Gastroesophageal sphincter (tissue), 3 donors: Measurements from ENCODE around the gene DAG1.

Source experiments
- POLR2A ChIP-seq, 2 donors: fragments of 450-650 bp; IDR thresholded peaks; one replicate each; pipeline ENCODE4 v1.6.1; 2017; ENCODE audit warnings: antibody characterized with exemption in 2 of 2, mild to moderate bottlenecking in 2 of 2, moderate library complexity in 1 of 2
- TF ChIP-seq, protein P1 (sequence below), 4 experiments: fragments of 200-600 bp in 2 of 4; fragments of 450-650 bp in 2 of 4; sonication (generic) in 1 of 4; IDR thresholded peaks; one replicate each; pipeline ENCODE4 v1.5.1; 2017 to 2019; ENCODE audit warnings: antibody characterized with exemption in 4 of 4, mild to moderate bottlenecking in 2 of 4, moderate library complexity in 2 of 4

DNA sequence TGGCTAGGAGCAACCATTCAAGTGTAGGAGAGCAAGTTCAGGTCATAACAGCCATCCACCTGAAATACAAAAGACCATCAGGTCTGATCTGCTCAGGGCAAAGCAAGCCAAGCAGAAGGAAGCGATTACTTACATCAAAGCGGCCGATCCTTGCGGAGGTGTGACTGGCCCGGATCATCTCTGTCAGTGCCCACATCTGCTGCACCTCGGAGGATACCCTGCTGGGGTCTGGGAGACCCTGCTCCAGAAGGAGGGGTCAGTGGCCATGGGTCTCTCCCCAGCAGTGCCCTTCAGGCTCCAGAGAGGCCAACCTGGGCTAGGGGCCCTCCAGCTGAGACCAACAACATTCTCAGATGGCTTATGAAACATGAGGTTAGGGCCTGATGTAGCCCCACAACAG, 45.3 kb upstream of the DAG1 start:
- TF ChIP-seq, protein P1, sequence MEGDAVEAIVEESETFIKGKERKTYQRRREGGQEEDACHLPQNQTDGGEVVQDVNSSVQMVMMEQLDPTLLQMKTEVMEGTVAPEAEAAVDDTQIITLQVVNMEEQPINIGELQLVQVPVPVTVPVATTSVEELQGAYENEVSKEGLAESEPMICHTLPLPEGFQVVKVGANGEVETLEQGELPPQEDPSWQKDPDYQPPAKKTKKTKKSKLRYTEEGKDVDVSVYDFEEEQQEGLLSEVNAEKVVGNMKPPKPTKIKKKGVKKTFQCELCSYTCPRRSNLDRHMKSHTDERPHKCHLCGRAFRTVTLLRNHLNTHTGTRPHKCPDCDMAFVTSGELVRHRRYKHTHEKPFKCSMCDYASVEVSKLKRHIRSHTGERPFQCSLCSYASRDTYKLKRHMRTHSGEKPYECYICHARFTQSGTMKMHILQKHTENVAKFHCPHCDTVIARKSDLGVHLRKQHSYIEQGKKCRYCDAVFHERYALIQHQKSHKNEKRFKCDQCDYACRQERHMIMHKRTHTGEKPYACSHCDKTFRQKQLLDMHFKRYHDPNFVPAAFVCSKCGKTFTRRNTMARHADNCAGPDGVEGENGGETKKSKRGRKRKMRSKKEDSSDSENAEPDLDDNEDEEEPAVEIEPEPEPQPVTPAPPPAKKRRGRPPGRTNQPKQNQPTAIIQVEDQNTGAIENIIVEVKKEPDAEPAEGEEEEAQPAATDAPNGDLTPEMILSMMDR (IDR thresholded peaks at IDR 0.05): no peak
- no peak for TF ChIP-seq POLR2A (IDR thresholded peaks at IDR 0.05)
